Hepatocyte (in vitro differentiated cells): ENCODE results near the gene PDIA5.

Experiments used
- EZH2phosphoT487 ChIP-seq: fragments of 200-600 bp; sonication (generic); IDR thresholded peaks from one replicate; pipeline ENCODE4 v1.6.1; 2018; ENCODE audit warnings: antibody characterized with exemption, mild to moderate bottlenecking, low read depth, moderate library complexity; ENCODE audit not compliant: unreplicated experiment, severe bottlenecking
- TF ChIP-seq, protein P1 (sequence below): fragments of 200-600 bp; sonication (generic); IDR thresholded peaks from 2 replicates; pipeline ENCODE4 v1.5.1; 2016; ENCODE audit warnings: antibody characterized with exemption, mild to moderate bottlenecking; ENCODE audit not compliant: poor library complexity

DNA sequence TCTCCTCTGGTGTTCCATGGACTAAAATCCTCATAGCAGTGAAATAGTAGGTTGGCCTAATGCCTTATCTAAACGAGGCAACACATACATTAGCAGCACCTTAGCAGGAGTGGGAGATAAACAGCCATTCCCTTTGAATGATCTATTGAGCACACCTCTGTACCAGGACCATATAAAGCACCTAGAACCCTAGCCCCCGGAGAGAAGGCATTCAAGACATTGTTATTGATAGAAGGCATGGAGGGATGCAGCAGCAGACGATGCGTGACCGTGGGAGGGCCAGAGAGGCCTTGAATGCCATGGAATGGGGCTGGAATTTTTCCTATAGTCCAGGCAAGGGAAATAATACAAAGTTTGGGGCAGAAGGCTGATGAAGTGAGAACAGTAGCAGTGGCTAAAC lies 32.7 kb upstream of the PDIA5 start:
- TF ChIP-seq, protein P1, sequence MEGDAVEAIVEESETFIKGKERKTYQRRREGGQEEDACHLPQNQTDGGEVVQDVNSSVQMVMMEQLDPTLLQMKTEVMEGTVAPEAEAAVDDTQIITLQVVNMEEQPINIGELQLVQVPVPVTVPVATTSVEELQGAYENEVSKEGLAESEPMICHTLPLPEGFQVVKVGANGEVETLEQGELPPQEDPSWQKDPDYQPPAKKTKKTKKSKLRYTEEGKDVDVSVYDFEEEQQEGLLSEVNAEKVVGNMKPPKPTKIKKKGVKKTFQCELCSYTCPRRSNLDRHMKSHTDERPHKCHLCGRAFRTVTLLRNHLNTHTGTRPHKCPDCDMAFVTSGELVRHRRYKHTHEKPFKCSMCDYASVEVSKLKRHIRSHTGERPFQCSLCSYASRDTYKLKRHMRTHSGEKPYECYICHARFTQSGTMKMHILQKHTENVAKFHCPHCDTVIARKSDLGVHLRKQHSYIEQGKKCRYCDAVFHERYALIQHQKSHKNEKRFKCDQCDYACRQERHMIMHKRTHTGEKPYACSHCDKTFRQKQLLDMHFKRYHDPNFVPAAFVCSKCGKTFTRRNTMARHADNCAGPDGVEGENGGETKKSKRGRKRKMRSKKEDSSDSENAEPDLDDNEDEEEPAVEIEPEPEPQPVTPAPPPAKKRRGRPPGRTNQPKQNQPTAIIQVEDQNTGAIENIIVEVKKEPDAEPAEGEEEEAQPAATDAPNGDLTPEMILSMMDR, result no peak
- no peak for TF ChIP-seq EZH2phosphoT487
